GM19452 (cell line): ENCODE data around the gene C1orf226.
"Not testable (repeated sequence)": the region's sequence is repeated elsewhere in the genome, so short reads cannot be mapped to it uniquely, and the experiment has no call there.

Source experiments
- ATAC-seq: cut with Tn5 transposase; IDR thresholded peaks from one replicate; pipeline ENCODE4 v1.9.1; 2021; ENCODE audit not compliant: unreplicated experiment

The C1orf226 gene

DNA sequence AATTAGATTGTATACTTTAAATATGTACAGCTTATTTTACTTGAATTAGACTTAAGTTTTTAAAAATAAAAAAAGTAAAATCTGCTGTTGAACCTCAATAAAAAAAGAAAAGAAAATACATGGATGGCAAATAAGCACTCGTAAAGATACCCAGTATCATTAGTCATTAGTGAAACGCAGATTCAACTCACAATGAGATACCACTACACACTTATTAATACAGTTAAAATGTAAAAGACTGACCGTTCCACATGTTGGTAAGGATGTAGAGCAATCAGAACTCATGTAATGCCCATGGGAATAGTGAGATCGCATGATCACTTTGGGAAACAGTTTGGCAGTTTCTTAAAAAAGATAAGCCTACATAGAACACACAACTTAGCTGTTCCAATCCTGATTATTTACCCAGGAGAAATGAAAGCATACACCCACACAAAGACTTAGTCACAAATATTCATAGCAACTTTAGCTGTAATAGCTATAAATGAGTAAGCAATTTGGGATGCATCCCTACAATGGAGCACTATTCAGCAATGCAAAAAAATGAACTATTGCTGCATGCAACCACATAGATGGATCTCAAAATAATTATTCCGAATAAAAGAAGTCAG, 23.1 kb downstream of the C1orf226 start:
- ATAC-seq = no peak

DNA sequence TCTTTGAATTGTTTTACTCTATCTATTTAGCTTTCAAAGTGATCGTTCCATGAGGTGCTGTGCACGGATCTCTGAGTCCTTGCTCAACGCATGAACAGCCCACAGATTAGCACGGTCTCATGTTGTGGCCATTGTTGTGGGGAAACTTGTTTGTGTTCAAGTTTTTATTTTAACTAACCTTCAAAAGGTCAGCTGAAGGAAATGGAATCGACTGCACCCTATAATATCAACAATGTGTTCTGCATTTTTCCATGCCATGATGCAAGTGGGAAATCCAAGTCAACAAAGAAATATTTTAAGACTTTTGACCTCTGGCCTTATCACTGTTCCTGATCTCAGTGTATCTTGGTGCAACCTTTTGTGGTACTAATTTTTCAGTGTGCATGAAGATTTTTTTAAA, 24.3 kb downstream of the C1orf226 start:
- no peak for ATAC-seq

GRCh38 chr1:162406811-162407210, 25.3 kb downstream of the C1orf226 start:
- no peak for ATAC-seq

- ATAC-seq = no peak
These were observed 26.0 kb downstream of the C1orf226 start for GRCh38 chr1:162407539-162407938.

DNA sequence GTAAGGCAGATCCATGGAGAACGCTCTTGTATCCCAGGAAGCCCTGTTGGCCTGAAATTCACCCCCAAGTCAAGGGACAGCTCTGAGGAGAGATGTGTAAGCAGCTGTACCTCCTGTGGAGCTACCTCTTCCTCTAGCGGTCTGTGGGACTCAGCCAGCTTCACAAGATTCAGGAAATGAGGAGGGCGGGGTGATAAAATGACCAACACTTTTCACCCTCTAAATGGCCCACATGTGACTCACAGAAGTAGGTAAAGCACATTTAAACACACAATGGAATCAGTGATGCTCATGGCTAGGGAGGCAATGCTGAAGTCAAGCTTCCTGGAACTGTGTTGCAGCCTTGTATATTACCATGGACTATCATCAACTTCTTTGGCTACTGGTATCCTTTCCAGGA, 30.5 kb downstream of the C1orf226 start, which contains the start of gene SH2D1B:
SH2D1B (minus strand) TSS at position 135 of the 400 bp plus-strand sequence; CDS start at position 15, 120 bp downstream.
- no peak for ATAC-seq

GRCh38 chr1:162416215-162416614, 34.7 kb downstream of the C1orf226 start:
- no peak for ATAC-seq

DNA sequence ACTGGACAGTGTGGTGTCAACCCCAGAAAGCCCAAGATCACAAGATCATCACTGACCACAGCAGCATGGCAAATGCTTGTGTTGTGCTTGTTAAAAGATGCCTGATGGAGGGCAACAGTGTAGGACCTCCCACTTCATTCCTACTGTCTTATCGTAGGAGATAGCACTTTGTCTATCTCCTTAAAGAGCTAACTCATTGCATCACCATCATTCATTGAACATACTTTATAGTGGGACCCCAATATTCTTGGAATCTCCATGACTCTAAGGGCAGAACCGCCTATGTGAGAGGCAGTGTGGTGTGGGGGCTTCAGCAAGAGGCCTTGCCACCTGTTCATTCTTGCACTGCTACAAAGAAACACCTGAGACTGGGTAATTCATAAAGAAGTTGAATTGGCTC, 35.4 kb downstream of the C1orf226 start:
- ATAC-seq = no peak

DNA sequence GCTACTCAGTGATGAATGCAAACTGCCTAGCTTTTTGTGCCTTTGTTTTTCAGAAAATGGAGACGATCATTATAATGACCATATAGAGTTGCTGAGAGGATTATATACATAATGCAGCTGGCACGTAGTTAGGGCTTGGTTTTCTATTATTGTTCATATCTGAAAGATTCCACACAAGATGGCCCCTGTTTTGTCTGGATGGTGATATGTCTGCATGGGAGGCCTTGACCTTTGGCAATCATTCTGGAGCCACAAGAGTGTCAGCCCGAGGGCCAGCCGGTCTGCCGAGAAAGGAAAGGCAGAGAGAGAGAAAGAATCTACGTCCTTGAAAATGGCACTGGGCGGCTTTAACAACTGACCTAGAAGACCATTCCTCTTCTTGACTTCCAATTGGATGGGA, 36.1 kb downstream of the C1orf226 start:
- no peak for ATAC-seq

- not testable (repeated sequence) for ATAC-seq
These were observed 37.1 kb downstream of the C1orf226 start for GRCh38 chr1:162418584-162418983.

GRCh38 chr1:162419450-162419931, 38.0 kb downstream of the C1orf226 start:
- ATAC-seq = not testable (repeated sequence)

- no peak for ATAC-seq
These were observed 38.6 kb downstream of the C1orf226 start for GRCh38 chr1:162420120-162420519.

DNA sequence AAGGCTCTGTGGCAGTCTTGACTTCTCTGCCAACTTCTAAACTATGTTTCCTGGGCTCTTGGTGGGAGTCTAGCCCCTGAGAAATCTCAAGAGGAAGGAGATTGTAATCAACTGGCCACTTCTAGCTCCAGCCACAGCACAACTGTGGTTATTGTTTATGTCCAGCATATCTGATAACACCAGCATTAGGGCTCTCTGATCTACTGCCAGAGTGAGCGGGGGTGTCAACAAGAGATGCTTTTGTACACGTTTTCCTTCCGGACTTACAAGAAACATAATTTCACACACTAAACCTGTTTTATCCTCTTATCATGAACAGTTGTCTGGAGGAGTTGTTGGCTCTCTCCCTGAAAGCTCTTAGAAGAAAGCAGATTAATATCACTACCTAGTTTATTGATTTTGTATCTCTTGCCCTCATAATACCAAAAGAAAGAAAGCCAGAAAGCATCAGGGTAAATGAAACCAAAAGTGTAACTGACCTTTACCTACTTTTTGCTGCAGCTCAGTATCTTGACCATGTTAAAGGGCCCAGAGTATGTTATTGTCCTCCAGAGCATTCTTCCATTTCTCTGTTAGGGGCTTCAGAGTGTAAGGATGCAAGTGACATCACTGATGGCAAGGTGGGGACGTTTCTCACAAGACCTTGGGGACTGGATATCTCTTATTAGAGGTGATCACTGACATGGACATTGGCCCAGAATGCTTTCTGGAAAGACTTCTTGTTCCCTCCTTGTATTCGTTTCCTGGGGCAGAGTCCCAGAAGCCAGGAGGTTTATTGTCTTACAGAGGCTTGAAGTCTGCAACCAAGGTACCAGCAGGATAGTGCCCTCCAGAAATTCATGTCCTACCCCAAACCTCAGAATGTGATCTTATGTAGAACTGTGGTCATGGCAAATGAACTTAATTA, 40.0 kb downstream of the C1orf226 start:
- no peak for ATAC-seq

DNA sequence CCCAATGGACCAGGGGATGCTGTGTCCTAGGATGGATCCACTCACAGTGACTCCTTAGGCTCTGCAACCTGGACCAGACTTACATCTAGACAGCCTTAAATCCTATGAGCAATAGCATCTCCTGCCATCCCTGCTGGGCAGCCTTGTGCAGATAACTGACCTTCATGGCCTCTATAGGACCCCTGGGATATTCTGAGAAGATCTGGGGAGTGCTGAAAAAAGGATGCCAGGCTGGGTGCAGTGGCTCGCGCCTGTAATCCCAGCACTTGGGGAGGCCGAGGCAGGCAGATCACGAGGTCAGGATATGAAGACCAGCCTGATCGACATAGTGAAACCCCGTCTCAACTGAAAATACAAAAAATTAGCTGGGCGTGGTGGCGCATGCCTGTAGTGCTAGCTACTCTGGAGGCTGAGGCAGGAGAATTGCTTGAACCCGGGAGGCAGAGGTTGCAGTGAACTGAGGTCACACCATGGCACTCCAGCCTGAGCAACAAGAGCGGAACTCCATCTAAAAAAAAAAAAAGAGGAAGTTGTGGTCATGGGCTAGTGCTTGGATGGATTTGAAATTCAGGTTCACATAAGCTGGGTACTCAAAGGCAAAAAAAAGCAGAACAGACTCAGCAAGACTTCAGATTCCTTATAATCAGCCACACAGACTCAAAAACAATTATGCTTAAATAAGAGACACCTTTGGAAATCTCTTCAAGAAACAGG, 41.3 kb downstream of the C1orf226 start:
- no peak for ATAC-seq

DNA sequence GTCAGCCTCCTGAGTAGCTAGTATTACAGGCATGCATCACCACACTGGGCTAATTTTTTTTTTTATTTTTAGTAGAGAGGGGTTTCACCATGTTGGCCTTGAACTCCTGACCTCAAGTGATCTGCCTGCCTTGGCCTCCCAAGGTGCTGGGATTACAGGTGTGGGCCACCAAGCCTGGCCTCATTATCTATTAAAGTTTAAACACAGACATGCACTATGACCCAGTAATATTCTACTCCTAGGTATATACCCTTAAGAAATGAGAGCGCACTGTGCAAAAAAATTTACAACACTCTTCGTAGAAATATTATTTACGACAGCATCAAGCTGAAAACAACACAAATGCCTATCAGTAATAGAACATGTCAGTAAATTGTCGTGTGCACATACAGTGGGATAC, 49.1 kb downstream of the C1orf226 start:
- no peak for ATAC-seq

DNA sequence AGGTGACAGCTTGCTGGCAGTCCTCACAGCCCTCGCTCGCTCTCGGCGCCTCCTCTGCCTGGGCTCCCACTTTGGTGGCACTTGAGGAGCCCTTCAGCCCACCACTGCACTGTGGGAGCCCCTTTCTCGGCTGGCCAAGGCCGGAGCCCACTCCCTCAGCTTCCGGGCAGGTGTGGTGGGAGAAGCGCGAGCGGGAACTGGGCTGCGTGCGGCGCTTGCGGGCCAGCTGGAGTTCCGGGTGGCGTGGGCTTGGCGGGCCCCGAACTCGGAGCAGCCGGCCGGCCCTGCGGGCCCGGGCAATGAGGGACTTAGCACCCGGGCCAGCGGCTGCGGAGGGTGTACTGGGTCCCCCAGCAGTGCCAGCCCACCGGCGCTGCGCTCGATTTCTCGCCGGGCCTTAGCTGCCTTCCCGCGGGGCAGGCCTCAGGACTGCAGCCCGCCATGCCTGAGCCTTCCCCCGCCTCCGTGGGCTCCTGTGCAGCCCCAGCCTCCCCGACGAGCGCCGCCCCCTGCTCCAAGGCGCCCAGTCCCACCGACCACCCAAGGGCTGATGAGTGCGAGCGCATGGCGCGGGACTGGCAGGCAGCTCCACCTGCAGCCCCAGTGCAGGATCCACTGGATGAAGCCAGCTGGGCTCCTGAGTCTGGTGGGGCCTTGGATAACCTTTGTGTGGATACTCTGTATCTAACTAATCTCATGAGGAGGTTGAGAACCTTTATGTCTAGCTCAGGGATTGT, 51.6 kb downstream of the C1orf226 start:
- ATAC-seq = not testable (repeated sequence)
